GM23248 (cell line): ENCODE results near the gene PXDN. TPM values are rescaled to one million over a fixed set of nuclear protein-coding genes. Genes with fewer than 3 reads are reported as not detected.
"Not testable (repeated sequence)": the region's sequence is repeated elsewhere in the genome, so short reads cannot be mapped to it uniquely, and the experiment has no call there.

Experiments used
- DNase-seq: peaks from one replicate; pipeline ENCODE4 v3.0.0-alpha.2; 2015
- H2AFZ ChIP-seq: fragments of 200-600 bp; sonication (generic); 2 replicates; pipeline ENCODE4 v1.6.1; 2016; ENCODE audit warnings: antibody characterized with exemption
- H3F3A ChIP-seq: fragments of 200-600 bp; sonication (generic); 2 replicates; pipeline ENCODE4 v1.6.1; 2016; ENCODE audit warnings: mild to moderate bottlenecking, antibody characterized with exemption, mixed run types; ENCODE audit not compliant: insufficient read depth
- H3K27ac ChIP-seq: fragments of 200-600 bp; sonication (generic); 2 replicates; pipeline ENCODE4 v1.5.1; 2016; ENCODE audit warnings: mild to moderate bottlenecking
- H3K27me3 ChIP-seq: fragments of 200-600 bp; sonication (generic); replicated peaks from 2 replicates; pipeline ENCODE4 v1.6.1; 2016; ENCODE audit warnings: mild to moderate bottlenecking; ENCODE audit not compliant: insufficient read depth
- H3K36me3 ChIP-seq: fragments of 200-600 bp; sonication (generic); 2 replicates; pipeline ENCODE4 v1.6.1; 2016; ENCODE audit warnings: low read depth, mild to moderate bottlenecking
- H3K4me1 ChIP-seq: fragments of 200-600 bp; sonication (generic); 2 replicates; pipeline ENCODE4 v1.6.1; 2016; ENCODE audit warnings: mild to moderate bottlenecking; ENCODE audit not compliant: insufficient read depth
- H3K4me2 ChIP-seq: fragments of 200-600 bp; sonication (generic); one replicate; pipeline ENCODE4 v1.6.1; 2016; ENCODE audit warnings: mild to moderate bottlenecking; ENCODE audit not compliant: unreplicated experiment
- H3K4me3 ChIP-seq: fragments of 200-600 bp; sonication (generic); 2 replicates; pipeline ENCODE4 v1.5.1; 2016; ENCODE audit warnings: mild to moderate bottlenecking
- H3K79me2 ChIP-seq: fragments of 200-600 bp; sonication (generic); 2 replicates; pipeline ENCODE4 v1.6.1; 2016; ENCODE audit warnings: mild to moderate bottlenecking; ENCODE audit not compliant: insufficient read depth
- H3K9ac ChIP-seq: fragments of 200-600 bp; sonication (generic); 2 replicates; pipeline ENCODE4 v1.6.1; 2016; ENCODE audit warnings: mild to moderate bottlenecking
- H3K9me2 ChIP-seq: fragments of 200-600 bp; sonication (generic); 2 replicates; pipeline ENCODE4 v1.6.1; 2016; ENCODE audit warnings: mixed run types, mild to moderate bottlenecking, moderate library complexity; ENCODE audit not compliant: insufficient read depth
- H3K9me3 ChIP-seq: fragments of 200-600 bp; sonication (generic); one replicate; pipeline ENCODE4 v1.6.1; 2017; ENCODE audit warnings: low read depth
- H4K20me1 ChIP-seq: fragments of 200-600 bp; sonication (generic); 2 replicates; pipeline ENCODE4 v1.6.0; 2016; ENCODE audit not compliant: insufficient read depth
- EZH2 ChIP-seq: fragments of 200-600 bp; sonication (generic); IDR thresholded peaks from 2 replicates; pipeline ENCODE4 v1.6.1; 2018; ENCODE audit warnings: antibody characterized with exemption, mild to moderate bottlenecking; ENCODE audit not compliant: insufficient read depth, poor library complexity, severe bottlenecking
- EZH2phosphoT487 ChIP-seq: fragments of 200-600 bp; sonication (generic); IDR thresholded peaks from 2 replicates; pipeline ENCODE4 v1.6.1; 2018; ENCODE audit warnings: antibody characterized with exemption, moderate library complexity, mild to moderate bottlenecking, low read depth; ENCODE audit not compliant: insufficient read depth
- WGBS, 2 experiments: methylation state at CpG; one replicate each; pipeline ENCODE4 v1.1.6; 2015 to 2017; ENCODE audit warnings: low lambda C conversion rate in 2 of 2, low coverage in 1 of 2; ENCODE audit errors: missing lambda C conversion rate in 2 of 2; 5-methylcytosine and 5-hydroxymethylcytosine counted together
- in situ Hi-C: fragments of 300-500 bp; cut with MboI; formaldehyde crosslinking; loops from 2 replicates; pipeline ENCODE4 v1.15.0; 2020
- polyA plus RNA-seq: library from polyadenylated mRNA; unstranded; fragments of >200 nt; fragmentation: Nextera tagmentation; extraction: Ambion mirVana; gene quantifications from 2 replicates; pipeline ENCODE4 v1.2.1, GENCODE V29; 2016
- total RNA-seq: library from RNA; depleted of rRNA; stranded (reverse); fragments of >200 nt; shearing (Covaris generic); gene quantifications from 2 replicates; pipeline ENCODE4 v1.2.3, GENCODE V29; 2014

PXDN gene
- total and polyA plus RNA-seq, 2 experiments from 2014 or later: 222 to 263 TPM

DNA sequence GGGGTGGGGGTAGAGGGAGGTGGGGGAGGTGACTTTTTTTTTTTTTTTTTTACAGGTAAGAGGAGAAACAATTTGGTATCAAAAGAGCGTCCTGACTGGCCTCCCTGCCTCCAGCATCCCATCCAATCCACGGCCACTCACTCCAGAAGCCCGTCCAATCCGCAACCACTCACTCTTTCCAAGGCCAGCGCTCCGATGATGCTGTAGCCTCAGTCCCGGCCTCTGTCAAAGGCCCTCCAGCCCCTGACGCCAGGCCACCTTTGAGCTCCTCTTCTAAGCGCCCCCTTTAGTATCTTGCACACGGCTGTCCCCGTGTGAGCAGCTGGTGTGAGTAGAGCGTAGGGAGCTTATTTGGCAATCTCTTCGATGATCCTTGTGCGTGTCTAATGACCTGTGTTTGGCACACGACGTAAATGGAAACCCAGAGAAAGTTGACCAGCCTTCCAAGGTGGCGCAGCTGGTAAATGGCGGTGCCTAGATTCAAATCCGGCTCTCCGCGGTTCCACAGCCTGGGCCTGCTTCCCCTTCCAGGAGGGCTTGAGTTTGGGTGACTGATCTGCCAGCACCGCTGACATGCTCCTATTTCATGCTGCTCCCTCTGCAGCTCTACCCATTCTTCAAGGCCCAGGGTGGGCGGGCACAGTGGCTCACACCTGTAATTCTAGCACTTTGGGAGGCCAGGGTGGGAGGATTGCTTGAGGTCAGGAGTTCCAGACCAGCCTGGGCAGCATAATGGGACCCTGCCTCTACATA is 23.8 kb upstream of the PXDN start:
- Histone ChIP-seq H4K20me1 (no peaks in the 10 kb centered on the region), H3K9me3 (no peaks in the 10 kb centered on the region), H3K4me3 (no peak overlapping the region), H3K9ac (no peak overlapping the region), H3K36me3 (no peaks in the 10 kb centered on the region), H2AFZ (no peak overlapping the region), H3K9me2 (no peaks in the 10 kb centered on the region), H3K4me2 (no peak overlapping the region), H3K27ac (no peak overlapping the region), H3F3A (no peaks in the 10 kb centered on the region), H3K4me1 (no peaks in the 10 kb centered on the region), H3K79me2 (no peaks in the 10 kb centered on the region), H3K27me3 (no peaks in the 10 kb centered on the region)
- 93 to 95% methylated on average over 23 of the region's 23 CpGs for WGBS, 2 experiments
- in situ Hi-C loops: no loop called here
- TF ChIP-seq EZH2 (no peak), EZH2phosphoT487 (no peak)
- no peak for DNase-seq

DNA sequence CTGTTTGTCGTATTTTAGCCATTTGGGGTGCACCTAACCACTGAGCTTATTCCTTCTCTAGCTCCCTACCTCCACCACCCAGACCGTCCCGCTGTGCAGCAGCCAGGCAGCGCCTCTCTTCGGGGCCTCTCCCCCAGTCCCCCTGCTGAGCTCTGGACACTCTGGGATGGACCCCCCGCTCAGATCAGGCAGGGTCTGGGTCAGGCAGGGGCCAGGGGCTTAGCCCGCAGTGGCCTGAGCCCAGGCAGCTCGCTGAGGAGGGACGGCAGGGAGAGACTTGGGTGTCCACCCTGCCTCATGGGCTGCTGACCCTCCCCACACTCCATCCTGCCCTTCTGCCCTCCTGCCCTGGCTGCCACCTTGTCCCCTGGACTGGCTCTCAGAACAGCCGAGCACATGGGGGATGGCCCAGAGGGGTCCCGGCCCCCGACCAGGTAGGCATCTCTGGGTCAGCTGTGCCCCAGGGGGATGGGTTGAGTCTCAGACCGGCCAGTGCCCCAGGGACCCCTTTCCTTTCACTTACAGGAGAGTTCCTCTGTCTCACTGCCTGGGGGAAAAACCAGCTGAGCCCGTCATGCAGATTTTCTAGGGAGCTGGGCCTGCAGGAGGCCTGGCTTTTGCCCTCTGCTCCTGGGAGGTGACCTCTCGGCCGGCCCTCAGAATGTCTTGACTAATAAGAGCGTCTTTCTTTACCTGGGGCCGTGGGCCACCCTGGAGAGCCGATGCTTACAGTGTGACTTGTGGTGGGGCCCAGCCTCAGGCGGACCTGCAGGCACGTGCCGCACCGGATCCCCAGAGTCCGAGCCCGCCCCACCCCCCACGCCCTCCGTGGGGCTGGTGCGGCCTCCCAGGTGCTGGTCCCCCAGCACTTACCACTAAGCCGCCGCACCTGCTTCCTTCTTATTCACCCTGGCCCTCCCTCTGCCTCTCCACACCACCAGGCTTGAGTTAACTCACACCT is 22.8 kb upstream of the PXDN start:
- in situ Hi-C loops: no loop called here

DNA sequence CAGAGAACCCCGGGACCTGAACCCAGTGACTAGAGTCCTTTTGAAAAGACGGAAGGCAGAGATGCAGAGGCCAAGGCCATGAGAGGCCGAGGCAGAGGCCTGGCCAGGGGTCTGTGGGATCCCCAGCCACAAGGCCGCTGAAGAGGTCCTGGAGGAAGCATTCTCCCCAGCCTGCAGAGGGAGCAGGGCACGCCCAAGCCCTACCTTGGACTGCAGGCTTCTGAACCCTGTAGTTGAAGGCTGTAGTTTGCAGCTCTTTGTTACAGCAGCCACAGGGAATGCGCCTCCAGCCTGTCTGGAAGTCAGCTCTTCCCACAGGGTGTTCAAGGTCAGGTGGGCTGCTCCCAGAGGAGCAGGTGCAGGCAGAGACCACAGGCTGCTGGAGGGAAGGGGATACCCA is 22.1 kb upstream of the PXDN start:
- no peak overlapping the region for H2AFZ ChIP-seq
- 70 to 77% methylated on average over 6 of the region's 6 CpGs for WGBS, 2 experiments
- no peaks in the 10 kb centered on the region for H3K27me3 ChIP-seq
- no peaks in the 10 kb centered on the region for H3K9me2 ChIP-seq
- no peaks in the 10 kb centered on the region for H3K4me1 ChIP-seq
- H3F3A ChIP-seq: no peaks in the 10 kb centered on the region
- H3K4me2 ChIP-seq: no peak overlapping the region
- in situ Hi-C loops: no loop called here
- TF ChIP-seq EZH2phosphoT487 (no peak), EZH2 (no peak)
- no peak overlapping the region for H3K4me3 ChIP-seq
- H3K79me2 ChIP-seq: no peaks in the 10 kb centered on the region
- no peaks in the 10 kb centered on the region for H3K9me3 ChIP-seq
- H3K27ac ChIP-seq: no peak overlapping the region
- no peaks in the 10 kb centered on the region for H4K20me1 ChIP-seq
- no peak for DNase-seq
- no peak overlapping the region for H3K9ac ChIP-seq
- no peaks in the 10 kb centered on the region for H3K36me3 ChIP-seq

More for the DNA sequence above, 22.8 kb upstream of the PXDN start:
- Histone ChIP-seq H3F3A (no peaks in the 10 kb centered on the region), H3K79me2 (no peaks in the 10 kb centered on the region), H3K4me2 (no peak overlapping the region), H4K20me1 (no peaks in the 10 kb centered on the region), H3K9me3 (no peaks in the 10 kb centered on the region), H3K9ac (no peak overlapping the region), H3K27ac (no peak overlapping the region), H2AFZ (no peak overlapping the region), H3K9me2 (no peaks in the 10 kb centered on the region), H3K4me1 (no peaks in the 10 kb centered on the region), H3K4me3 (no peak overlapping the region), H3K36me3 (no peaks in the 10 kb centered on the region), H3K27me3 (no peaks in the 10 kb centered on the region)
- DNase-seq: no peak
- WGBS, 2 experiments: 77 to 82% methylated on average over 17 to 30 of the region's 30 CpGs
- no peak for TF ChIP-seq EZH2
- TF ChIP-seq EZH2phosphoT487: no peak

DNA sequence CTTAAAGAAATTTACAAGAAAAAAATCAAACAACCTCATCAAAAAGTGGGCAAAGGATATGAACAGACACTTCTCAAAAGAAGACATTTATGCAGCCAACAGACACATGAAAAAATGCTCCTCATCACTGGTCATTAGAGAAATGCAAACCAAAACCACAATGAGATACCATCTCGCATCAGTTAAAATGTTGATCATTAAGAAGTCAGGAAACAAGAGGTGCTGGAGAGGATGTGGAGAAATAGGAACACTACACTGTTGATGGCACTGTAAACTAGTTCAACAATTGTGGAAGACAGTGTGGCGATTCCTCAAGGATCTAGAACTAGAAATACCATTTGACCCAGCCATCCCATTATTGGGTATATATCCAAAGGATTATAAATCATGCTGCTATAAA is 20.9 kb upstream of the PXDN start:
- H3K36me3 ChIP-seq, DNase-seq, H3K9me2 ChIP-seq, in situ Hi-C loops, H3K4me3 ChIP-seq, H2AFZ ChIP-seq, H3K4me2 ChIP-seq, H3K4me1 ChIP-seq, H3K9me3 ChIP-seq, H3K27me3 ChIP-seq, H3K27ac ChIP-seq, H3K9ac ChIP-seq, H3F3A ChIP-seq, H3K79me2 ChIP-seq, H4K20me1 ChIP-seq: not testable (repeated sequence)
- 56 to 83% methylated on average over 2 of the region's 2 CpGs for WGBS, 2 experiments
